SKM-1 treated with dmso at 0.1 percent for 144 hours (cell line): ENCODE results near the gene RLF.
A peak's percentile ranks its signal among the peaks of the same experiment; 100 is the strongest.
"Not testable (repeated sequence)": the region's sequence is repeated elsewhere in the genome, so short reads cannot be mapped to it uniquely, and the experiment has no call there.

ENCODE experiments used
- DNase-seq: peaks from one replicate; lab custom pipeline; 2025; ENCODE audit not compliant: unreplicated experiment; lab: John Stamatoyannopoulos, UW

Gene RLF

GRCh38 chr1:40171036-40171435 is 9.8 kb downstream of the RLF start:
- DNase-seq, result no peak

GRCh38 chr1:40174788-40175187 is 13.6 kb downstream of the RLF start:
- DNase-seq, result no peak

GRCh38 chr1:40176989-40177388 is 15.8 kb downstream of the RLF start:
- DNase-seq, result not testable (repeated sequence)

DNA sequence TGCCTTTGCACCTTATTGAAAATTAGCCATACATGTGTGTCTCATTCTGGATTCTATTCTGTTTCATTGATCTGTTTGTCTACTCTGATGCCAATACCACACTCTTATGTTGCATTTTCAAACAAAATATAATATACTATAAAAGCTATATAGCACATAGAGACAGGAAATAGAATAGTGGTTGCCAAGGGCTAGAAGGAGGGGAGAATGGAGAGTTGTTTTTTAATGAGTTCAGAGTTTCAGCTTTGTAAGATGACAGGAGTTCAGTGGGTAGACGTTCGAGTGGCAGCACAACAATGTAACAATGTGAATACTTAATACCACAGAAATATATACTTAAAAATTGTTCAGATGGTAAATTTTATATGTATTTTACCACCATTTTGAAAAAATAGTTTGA is 17.0 kb downstream of the RLF start:
- DNase-seq, result no peak

DNA sequence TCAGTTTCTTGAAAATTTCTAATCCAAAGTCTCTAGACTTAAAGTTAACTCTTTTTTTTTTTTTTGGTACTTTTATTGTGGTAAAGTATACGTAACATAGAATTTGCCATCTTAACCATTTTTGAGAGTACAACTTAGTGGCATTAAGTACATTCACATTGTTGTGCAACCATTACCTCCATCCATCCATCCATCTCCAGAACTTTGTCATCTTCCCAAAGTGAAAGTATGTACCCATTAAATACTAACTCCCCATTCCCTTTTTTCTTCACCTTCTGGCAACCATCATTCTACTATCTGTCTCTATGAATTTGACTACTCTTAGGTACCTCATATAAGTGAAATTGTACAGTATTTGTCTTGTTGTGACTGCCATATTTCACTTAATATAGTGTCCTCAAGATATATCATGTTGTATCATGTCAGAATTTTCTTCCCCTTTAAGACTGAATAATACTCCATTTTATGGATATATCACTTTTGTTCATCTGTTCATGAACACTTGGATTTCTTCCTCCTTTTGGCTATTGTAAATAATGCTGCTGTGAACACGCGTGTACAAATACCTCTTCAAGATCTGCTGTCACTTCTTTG is 18.4 kb downstream of the RLF start:
- DNase-seq, result no peak

GRCh38 chr1:40183055-40183710 is 22.0 kb downstream of the RLF start:
- peak; percentile 10 for DNase-seq

- no peak for DNase-seq
Measured at GRCh38 chr1:40184193-40184592, 23.0 kb downstream of the RLF start.

DNA sequence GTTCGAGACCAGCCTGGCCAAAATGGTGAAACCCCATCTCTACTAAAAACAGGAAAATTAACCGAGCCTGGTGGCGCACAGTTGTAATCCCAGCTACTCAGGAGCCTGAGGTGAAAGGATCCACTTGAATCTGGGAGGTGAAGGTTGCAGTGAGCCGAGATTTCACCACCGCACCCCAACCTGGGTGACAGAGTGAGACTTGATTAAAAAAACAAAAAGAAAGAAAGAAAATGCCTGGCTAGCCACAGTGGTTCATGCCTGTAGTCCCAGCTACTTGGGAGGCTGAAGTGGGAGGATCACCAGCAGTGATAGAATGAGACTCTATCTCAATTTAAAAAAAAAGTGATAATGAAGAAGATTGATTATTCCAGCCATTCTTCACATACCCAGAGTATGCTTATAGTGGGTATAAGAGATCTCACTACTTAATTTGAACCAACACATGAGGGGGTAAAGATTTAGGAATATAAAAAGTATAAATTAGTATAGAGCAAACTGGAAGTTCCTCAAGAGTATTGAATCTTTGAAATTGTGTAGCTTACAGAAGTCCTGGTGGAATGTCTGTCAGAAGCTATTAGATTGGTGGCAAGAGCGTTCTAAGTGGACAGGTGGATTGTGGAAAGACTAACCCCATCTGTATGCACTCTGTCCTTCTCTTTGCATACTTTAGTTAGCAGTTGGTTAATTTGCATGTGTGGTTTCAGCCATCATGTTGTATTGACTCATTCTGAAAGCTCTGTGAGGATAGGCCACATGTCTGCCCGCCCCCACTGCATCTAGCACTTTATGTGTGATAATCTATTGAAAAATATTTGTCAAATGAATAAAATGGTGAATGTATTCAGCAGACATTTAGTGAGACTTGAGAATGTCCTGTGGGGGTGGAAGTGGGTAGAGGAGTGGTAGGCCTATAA is 25.0 kb downstream of the RLF start:
- no peak for DNase-seq

DNA sequence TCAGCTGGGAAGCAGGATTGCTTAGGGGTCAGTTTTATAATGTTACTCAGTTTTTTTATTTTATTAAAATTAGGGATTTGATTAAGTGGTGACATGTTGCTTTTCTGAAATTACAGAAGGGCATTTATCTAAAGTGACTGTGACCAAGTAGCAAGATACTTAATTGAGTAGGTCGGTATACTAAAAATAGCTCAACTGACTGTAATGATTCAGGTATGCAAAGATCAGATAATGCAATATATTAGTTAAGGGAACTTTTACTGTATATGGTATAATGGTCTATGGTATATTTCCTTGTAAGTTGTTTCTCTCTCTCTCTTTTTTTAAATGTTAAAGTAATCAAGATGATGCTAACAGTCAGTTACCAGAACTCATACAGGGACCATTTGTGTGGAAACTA is 26.2 kb downstream of the RLF start:
- no peak for DNase-seq

GRCh38 chr1:40194639-40195038 is 33.5 kb downstream of the RLF start:
- DNase-seq, result not testable (repeated sequence)

- DNase-seq, result no peak
Measured at GRCh38 chr1:40197656-40198055, 36.5 kb downstream of the RLF start.

GRCh38 chr1:40199126-40199525 is 37.9 kb downstream of the RLF start:
- DNase-seq, result no peak

DNA sequence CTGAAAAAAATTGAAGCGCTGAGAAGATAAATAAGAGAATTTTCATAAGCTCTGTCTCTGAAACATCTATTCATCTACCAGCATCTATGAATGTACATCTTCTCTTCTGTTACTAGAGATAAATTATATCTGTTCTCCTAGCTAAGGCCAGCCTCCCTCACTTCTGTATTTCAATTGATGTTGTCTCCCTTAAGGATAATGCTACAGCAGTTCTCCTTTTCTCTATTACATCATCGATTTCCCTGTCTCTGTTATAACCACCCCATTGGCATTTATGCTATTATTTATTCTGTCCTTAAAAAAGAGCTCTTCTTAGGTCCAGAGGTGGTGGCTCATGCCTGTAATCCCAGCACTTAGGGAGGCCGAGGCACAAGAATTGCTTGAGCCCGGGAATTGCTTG is 43.7 kb downstream of the RLF start:
- no peak for DNase-seq

DNA sequence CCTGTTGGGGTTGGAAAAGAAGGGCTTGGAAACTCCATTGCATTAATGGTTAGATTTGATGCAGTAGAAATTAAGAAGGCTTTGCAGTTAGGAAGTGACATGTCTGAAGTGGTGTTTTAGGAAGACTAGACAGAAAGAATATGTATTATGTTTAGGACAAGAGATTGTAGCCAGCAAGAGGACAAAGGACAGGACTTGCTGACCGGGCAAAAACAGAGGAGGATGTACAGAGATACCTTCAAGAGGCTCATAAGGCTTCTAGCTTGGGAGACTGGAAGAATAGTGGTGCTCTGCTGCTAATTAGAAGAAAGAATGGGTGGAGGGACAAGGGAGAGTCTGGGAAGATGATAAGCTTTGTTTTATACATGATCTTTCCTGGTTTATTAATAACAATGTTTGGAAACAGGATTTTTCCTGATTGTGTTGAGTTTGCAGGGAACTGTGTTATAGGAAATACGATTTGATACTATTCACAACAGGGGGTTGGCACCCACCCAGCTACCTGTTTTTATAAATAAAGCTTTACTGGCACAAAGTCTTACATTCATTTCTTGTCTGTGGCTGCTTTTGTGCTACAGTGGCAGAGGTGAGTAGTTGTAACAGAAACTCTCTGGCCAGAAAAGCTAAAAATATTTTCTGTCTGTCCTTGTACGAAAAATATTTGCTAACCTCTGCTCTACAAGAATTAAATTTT is 49.5 kb downstream of the RLF start:
- DNase-seq, result no peak

GRCh38 chr1:40218333-40218732 is 57.1 kb downstream of the RLF start:
- no peak for DNase-seq

GRCh38 chr1:40221471-40221905 is 60.3 kb downstream of the RLF start:
- not testable (repeated sequence) for DNase-seq

DNA sequence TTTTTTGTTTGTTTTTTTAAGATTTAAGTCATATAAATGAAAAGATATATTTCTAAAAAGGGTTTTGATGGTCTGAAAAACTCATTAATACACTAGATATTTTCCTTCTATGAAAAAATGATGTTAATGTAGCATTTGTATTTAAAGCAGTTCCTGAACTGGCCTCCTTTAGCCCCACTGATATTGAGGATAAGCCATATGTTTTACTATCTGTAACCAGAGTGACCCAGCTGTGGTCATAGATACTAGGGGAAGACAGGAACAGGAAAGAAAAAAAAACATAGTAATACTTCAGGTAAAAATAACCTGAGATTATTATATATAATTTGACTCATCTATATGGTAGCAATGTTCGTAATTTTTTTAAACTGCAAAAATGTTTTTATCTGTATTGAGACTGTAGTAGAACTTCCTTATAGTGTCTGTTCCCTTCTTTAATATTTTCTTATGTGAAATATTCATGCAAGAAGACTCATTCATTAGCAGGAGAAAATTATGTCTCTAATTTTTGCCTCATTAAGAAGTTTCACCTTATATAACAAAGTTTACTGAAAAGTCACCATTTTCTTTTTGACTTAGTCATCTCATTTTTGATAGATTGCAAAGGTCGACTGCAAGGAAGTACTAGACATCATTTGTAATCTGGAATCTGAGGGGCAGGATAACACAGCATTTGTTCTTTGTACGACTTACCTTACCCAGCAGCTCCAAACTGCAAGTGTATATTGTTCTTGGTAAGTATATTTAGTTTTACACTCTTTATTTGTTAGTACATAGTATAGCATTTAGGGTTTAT is 61.0 kb downstream of the RLF start:
- no peak for DNase-seq

DNA sequence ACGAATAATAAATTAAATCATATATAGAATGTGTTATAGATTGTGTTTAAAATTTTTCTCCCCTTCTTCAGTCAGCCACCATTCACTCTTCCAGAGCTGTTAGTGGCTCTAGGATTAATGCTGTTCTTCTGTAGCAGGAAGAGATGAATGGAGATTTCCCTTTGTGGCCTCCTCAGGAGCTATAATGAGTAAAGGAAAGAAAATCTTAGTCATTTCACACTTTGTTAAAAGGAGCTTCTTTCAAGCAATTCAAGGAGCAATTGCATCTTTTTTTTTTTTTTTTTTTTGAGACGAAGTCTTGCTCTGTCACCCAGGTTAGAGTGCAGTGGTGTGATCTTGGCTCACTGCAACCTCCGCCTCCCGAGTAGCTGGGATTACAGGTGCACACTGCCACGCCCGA is 62.9 kb downstream of the RLF start:
- no peak for DNase-seq

GRCh38 chr1:40226192-40226591 is 65.0 kb downstream of the RLF start:
- no peak for DNase-seq

DNA sequence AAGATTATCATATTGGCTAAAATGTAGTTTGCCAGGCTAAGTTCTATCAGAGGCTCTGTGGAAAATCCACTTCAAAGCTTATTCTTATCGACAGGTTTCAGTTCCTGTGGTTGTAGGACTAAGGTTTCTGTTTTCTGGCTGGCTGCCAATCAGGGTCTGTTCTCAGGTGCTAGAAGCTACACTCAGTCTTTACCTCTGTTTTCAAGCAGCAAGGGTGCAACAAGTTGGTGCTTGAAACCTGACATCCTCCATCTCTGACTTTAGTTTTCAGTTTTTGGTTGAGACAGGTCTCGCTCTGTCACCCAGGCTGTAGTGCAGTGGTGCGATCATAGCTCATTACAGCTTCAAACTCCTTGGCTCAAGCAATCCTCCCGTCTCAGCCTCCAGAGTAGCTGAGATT is 71.3 kb downstream of the RLF start:
- no peak for DNase-seq

DNA sequence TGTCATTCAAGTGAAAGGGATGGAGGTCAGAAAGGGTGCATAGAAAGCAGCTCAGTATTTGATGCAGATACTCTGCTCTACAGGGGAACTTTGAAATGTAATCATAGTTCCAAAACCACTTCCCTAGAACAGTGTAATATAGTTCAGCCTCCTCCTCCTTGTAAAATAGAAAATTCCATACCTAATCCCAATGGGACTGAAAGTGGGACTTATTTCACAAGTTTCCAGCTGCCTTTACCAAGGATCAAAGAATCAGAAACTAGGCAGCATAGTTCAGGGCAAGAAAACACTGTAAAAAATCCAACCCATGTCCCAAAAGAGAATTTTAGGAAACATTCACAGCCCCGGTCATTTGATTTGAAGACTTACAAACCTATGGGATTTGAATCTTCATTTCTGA is 78.4 kb downstream of the RLF start:
- DNase-seq, result no peak
